Measurements from ENCODE around the gene PLPP4.

PLPP4 gene

DNA sequence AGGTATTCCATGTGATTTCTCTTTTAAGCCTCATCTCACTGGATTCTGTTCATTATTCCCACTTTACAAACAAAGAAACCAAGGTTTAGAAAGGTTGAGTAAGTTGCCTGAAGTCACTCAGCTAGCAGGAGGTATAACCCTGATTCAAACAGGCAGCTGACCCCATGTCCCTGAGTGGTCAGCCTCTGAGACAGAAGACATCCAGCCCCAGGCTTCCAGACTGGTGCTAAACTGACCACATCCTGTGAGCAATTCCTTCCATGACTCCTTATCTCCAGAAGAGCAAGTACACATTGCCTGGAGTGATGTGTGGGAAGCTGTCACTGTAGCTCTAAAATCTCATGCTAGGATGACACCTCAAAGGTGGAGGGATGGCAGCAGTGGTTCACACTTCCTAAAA, 3.7 kb downstream of the PLPP4 start:
- DNase-seq (ENCODE audit: low read depth): no peak
- no peak for TF ChIP-seq CTCF (IDR thresholded peaks at IDR 0.05; ENCODE audit: control insufficient read depth, extremely low read depth, insufficient read depth)

DNA sequence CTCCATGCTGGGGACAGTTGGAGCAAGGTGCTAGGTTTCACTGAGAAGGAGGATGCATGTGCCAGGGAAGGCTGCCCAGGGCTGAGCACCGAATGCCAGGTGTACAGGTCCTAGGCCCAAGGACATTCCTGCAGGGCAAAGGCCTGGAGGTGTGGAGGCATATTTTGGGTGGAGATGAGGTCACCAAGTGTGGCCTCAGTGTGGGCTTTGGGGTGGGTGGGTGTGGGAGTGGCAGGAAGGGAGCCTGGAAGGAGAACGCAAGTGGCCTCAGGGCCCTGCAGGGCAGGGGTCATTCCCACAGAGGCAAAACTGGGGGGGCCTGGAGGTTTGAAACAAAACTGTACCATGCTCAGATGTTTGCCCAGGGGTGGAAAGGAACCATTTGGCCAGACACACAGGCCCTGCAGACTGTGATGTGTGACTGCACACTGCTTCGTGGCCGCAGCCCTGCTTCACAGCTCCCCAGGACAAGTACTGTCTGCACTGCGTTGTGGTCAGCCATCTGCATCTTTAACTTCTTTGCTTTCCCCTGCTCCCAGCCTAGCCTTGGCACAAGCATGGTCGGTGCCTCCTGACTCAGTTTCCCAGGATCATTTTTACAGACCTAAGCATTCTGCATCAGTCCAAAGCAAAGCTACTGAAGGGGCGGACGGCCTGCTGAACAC, 5.1 kb downstream of the PLPP4 start:
- no peak for DNase-seq (ENCODE audit: low read depth)
- TF ChIP-seq CTCF (IDR thresholded peaks at IDR 0.05; ENCODE audit: control insufficient read depth, extremely low read depth, insufficient read depth): no peak
- H3K4me3 ChIP-seq (ENCODE audit: low read depth, low read length): no peak overlapping the region

More for the DNA sequence above, 3.7 kb downstream of the PLPP4 start:
- no peak overlapping the region for H3K4me3 ChIP-seq (ENCODE audit: low read depth, low read length)

DNA sequence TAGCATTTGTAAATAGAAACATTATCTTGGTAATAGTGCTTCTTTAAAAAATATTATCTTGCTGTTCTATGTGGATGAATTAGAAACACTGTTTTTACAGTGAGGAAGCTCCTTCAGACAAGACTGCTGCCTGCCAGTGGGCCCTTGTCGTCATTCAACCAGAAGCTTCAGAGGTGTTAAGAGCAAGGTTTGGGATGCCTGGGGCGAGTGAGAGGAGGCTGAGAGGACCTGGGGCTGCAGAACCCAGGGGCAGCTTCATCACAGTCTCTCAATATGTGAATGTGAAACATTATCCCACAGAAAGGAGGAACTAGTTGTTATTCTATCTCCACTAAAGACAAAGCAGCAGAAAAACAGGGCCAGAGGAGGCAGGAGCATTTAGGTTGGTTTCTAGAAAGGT, 8.1 kb downstream of the PLPP4 start:
- no peak overlapping the region for H3K4me3 ChIP-seq (ENCODE audit: low read depth, low read length)
- TF ChIP-seq CTCF (IDR thresholded peaks at IDR 0.05; ENCODE audit: control insufficient read depth, extremely low read depth, insufficient read depth): no peak
- DNase-seq (ENCODE audit: low read depth): no peak

- no peak for TF ChIP-seq CTCF (IDR thresholded peaks at IDR 0.05; ENCODE audit: control insufficient read depth, extremely low read depth, insufficient read depth)
- H3K4me3 ChIP-seq (ENCODE audit: low read depth, low read length): no peak overlapping the region
- DNase-seq (ENCODE audit: low read depth): no peak
Measured at GRCh38 chr10:120466006-120466405, 9.0 kb downstream of the PLPP4 start.

DNA sequence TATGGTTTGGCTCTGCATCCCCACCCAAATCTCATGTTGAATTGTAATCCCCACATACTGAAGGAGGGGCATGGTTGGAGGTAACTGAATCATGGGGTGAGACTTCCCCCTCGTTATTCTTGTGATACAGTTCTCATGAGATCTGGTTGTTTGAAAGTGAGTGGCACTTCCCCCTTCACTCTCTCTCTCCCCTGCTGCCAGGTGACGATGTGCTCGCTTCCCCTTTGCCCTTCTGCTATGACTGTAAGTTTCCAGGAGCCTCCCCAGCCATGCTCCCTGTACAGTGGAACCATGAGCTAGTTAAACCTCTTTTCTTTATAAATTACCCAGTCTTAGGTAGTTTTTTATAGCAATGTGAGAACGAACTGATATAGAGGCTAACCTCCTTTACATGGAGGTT, 16.6 kb downstream of the PLPP4 start:
- DNase-seq (ENCODE audit: low read depth): no peak
- no peak for TF ChIP-seq CTCF (IDR thresholded peaks at IDR 0.05; ENCODE audit: control insufficient read depth, extremely low read depth, insufficient read depth)
- no peak overlapping the region for H3K4me3 ChIP-seq (ENCODE audit: low read depth, low read length)

DNA sequence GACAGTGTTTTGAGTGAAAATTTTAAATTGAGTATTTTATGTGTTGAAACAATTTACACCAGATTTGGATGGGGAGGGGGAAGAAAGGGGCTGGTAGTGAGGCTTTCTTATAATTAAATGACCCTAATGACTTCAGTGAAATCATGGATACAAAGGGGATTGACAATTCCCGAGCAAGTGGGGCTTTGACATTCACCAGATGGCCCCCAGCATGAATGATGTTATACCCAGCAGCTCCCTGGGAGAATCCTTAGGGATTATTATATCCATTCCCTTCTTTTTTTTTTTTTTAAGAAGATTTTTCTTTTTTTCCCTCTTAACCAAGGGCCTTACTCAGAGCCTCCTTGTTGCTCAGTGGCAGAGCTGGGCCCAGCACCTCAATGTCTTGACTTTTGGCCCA, 17.9 kb downstream of the PLPP4 start:
- TF ChIP-seq CTCF (IDR thresholded peaks at IDR 0.05; ENCODE audit: control insufficient read depth, extremely low read depth, insufficient read depth): no peak
- no peak for DNase-seq (ENCODE audit: low read depth)
- H3K4me3 ChIP-seq (ENCODE audit: low read depth, low read length): no peak overlapping the region

All from LNCaP clone FGC (cell line).